ENCODE measurements around the gene HOXA9.

The HOXA9 gene

DNA sequence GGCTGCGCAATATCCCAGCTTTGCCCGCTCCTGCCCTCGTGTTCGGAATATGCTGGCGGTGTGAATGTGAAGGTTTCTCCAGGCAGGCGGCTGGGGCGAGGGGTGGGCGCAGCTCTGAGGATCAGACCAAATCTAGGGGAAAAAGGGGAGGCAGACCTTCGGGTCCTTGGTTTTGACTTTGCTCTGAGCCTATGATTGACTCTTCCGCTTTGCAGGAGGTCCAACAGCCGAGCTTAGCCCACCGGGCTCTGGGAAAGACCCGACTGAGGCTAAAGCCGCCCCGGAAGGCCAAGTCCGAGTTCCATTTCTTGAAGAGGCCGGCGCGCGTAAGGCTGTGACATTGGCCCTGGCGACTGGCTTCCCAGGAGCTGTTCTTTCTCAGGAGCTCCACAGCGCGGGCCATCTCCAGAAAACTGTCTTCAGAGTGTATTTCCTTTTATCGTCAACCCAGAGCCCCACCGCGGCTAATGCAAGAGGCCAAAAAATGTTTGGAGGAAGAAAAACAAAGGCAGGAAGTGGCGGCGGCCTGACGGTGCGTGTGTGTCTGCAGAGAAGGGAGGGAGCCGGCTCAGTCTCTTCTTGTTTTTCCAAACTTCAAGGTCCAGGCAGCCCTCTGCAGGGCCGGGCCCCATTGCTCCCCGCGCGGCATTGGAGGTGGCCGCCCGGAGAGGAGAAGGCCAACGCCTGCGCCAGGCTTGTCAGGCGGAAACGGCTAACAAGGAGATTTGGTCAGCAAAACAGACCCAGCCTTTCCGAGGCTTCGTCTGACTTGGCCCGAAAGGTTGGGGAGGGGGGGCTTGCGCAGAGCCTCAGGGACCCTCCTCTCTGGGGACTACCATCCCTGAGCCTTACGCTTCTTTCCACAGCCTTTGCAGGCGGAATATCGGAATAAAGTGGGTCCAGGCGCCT, 23.3 kb upstream of the HOXA9 start:
- DNase-seq (ENCODE audit: low read depth) = peak; percentile 27

DNA sequence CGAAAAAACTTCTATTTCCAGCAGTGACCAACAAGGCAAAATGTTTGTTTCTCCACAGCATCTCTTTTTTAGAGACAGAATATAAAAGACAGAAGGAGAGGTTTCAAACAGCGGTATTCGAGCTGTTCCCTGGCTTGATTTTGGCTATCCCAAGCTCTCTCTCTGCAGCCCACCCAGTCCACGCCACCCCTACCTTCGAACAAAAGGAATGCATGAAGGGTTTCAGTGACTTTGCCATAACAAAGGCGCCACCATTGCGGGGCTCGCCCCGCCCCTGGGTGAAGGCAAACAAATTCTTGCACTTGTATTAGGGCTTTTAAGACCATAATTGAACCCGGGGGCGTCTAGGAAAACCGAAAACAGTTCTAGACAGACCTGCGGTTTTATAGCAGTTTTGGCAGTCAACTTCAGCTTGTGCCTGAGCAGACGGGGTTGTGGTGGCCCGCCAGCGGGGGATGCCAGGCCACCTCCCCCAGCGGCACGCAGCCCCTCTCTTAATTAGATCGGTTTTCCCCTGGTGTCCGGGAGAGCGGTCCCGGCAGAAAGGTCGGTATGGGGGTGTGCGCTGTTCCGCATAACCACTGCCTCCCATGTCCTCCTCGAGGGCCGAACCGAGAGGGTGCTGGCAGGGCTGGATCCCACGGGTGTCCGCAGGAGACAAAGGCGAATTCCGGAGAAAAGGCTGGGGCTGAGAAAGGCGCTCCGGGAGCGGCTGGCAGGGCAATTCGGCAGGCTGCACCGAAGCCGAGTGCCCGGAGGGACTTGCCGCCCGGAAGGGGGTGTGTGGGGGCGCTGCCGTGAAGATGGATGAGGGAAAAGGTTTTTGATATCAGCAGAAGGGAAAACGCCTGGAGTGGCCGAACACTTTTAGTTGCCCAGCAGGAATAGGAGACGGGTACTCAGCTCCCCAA, 22.4 kb upstream of the HOXA9 start:
- peak; percentile 13 for DNase-seq (ENCODE audit: low read depth)

DNA sequence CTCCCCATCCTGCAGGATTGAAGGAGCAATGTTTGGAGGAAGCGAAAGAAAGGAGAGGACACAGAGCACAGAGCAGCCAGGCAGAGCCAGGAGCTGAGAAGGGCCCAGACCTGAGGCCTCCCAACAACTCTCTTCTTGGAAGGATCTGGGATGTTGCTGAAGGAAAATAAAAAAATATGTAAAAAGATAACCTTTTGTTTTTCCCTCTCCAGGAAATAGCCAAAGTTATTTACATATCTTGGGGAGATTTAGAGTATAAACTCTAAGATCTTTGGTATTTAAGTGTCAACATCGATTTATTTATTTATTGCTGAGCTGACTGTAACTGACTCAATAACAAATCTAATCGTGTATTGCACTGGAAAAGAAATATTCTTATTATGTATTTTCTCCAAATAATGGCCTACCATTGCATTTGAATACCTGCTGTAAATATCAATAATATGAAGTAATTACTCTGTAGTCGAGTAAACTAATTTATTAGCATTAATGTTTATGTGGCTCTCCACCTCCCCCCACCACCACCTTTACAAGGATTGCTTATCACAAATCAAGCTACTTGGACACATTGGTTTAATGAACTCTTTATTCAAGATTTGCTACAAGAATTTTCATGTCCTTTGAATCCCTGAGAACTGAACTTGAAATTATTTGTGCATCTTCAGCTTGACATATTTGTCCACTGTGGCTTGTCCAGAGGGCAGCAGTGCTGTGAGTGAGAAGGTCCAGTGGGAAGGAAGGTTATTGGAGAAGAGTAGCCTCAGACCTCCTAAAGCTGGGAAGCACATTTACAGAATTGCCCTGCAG, 21.5 kb upstream of the HOXA9 start:
- peak; percentile 22 for DNase-seq (ENCODE audit: low read depth)

DNA sequence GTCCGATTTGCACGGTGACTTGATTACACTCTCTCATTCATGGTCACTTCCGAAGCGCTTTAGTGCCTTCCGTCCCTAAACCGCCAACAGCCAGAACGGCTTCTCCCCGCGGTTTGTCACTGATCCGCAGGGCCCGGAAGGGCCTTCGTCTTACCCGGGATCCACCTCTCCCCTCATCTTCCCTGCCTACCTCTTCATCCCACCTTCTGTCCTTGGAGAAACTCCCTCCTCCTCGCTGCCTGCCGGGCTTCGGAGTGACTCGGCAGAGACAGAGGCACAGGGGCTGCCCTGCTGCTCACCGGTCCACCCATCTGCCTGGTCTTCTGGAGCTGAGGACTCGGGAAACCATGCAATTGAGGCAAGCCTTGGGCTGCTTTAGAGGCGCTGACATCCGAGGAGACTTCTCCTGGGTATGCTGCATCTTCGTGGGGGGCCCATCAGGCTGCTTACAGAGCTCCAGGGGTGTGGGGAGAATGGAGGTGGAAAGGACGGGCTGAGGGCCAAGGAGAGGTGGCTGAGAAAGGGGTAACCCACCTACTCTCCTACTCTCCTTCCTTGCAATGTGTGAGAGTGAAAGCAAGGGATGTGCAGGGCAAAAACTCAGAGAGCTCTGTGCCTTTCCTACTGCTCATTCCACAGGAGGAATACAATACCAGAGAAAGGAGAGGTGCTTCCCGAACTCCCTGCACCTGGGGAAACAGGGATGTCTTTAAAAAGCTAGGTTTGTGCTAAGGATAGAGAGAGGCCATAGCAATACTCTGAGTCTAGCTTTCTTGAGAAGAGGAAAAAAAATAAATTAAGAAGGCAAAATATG, 20.7 kb upstream of the HOXA9 start:
- peak; percentile 17 for DNase-seq (ENCODE audit: low read depth)

DNA sequence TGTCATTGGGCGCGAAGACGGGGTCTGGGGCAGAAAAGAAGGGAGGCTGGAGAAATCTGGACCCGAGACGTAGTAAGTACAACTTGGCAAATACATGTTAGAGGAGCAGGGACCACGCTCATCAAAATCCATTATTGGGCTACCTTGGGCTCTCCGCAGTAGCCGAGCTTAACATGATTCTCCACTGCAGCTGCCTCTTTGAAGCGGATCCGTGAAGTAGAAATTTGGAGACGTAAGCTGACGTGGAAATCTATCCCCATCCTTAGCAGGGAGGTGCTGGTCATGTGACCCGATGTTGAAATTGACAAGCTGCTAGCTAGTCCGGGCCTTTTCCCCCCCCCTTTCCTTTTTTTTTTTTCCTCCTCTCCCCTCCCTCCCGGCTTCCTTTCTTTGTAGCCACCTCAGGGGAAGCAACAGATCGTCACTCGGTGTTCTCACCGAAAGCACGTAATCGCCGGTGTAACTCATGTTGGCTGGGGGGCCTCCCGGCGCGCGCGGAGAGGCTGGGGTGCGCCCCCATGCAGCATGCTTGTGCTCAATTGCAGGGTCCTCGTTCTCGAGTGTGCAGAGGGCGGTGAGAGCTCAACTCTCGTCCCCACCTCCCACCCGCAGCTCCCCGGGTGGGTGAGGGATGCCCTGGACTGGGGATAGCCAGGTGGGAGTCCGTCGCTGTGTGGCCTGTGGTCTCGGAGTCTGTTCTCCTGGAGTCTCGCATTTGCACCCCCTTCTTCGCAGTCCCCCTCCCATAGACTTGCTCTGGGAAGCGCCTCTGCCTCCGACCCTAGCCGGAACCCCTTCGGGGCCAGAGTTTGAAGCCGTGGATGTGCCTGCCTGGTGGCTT, 19.9 kb upstream of the HOXA9 start, which contains the start of gene HOXA11:
TSS of gene HOXA11 (minus strand) at position 220 of the 841 bp plus-strand sequence. CDS start at position 132, 88 bp downstream.
- peak; percentile 94 for DNase-seq (ENCODE audit: low read depth)

DNA sequence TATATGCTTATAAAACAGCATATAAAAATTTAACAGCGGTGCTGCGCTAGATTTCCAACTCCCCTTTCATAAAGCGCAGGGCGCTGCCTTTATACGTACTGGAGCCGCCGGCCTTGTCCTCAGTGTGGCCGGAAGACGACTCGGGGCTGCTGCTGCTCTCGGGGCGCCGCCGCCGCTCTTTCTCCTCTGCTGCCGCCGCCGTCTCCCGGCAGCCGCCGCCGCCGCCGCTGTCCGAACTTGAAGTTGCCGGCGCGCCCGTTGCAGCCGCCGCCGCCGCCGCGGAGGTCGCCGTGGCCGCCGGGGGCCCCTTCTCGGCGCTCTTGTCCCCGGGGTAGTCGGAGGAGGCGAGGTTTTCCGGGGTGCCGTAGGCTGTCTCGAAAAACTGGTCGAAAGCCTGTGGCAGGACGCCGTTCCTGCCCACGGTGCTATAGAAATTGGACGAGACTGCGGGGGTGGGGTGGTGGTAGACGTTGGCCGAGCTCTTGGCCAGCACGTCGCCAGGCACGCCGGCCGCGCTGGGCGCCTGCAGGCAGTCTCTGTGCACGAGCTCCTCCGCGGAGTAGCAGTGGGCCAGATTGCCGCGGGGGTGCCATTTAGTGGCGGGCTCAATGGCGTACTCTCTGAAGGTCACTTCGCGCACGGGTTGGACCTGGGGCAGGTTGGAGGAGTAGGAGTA, 19.1 kb upstream of the HOXA9 start:
- peak; percentile 8 for DNase-seq (ENCODE audit: low read depth)

DNA sequence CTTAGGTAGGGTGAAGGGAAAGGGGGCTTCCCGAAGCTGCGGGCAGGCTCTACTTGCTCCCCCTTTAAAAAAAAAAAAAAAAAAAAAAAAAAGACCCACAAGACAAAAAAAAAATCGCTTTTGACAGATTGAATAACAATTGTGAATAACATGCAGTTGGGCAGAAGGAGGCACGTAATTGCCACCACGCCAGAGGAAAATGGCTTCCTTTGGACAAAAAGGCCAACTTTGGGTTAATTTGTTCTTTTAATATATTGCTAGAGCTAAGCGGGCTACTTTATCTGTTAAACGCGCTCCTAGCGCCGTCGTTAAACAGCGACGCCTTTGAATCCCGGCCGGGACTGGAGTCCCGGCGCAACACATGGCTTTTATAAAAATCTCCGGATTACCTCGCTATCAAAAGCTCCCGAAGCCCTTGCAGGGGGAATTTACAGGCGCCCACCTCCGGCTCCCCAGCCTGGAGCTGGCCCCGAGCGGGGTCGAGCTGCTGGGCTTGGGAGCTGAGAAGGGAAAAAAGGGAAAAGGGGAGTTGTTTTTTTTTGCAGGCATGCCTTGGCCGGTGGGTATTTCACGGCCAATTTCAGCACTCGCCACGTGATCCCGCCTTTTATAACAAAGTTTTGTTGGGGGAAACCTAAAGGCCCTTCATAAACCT, 18.5 kb upstream of the HOXA9 start:
- no peak for DNase-seq (ENCODE audit: low read depth)

DNA sequence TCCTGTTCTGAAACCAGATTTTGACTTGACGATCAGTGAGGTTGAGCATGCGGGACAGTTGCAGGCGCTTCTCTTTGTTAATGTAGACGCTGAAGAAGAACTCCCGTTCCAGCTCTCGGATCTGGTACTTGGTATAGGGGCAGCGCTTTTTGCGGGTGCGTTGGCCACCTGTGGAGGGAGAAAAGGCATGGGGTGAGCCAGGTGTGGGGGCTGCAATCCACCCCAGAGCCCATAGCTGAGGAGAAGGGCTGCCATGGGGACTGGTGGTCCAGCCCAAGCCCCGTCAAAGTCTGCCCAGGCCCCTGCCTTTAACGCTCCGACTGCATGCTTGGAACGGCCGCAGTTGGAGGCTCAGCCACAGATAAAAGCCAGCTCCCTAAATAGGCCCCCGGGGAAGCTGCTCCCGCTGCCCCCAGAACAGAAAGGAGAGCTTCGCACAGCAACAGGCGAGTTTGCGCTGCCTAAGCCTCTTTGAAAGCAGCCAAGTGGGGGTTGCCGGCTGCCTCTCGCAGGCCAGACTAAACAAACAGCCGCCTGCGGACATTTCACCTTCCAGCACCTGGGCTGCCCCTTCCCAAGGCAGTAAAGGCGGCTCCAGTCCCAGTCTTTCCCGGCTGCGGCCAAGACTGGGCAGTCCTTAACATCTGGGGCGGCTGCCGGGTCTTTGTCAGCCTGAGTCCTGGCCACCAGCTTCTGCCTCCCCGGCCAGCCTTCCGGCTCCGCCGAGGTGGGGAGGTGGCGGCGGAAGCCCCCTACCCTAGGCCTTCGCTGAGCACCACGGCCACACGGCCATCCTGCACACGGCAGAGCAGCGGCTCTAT, 17.7 kb upstream of the HOXA9 start:
- no peak for DNase-seq (ENCODE audit: low read depth)

DNA sequence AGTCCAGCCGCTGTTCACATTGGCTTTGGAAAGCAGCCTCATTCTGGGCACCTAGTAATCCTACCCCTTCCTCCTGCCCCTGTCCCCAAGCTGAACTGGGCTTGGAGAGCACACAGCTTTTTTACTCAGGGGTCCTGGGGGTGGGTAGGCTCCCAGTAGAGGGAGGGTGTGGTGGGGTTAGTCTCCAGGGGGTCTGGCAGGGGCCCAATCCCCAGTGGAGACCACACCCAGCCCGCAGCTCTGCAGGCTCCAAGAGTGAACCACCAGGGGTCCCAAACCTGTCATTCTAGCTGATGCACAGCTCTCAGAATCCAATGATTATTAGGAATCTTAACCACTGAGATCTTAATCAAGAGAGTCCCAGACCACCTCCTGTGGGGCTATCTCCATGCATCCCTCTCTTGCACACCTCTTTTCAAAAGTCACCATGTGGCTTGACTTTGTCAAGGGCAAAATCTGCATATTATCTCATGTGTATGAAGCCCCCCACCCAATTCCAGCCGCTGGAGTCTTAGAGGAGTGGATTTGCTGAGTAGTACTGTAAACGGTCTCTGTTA, 17.0 kb upstream of the HOXA9 start:
- DNase-seq (ENCODE audit: low read depth) = no peak

DNA sequence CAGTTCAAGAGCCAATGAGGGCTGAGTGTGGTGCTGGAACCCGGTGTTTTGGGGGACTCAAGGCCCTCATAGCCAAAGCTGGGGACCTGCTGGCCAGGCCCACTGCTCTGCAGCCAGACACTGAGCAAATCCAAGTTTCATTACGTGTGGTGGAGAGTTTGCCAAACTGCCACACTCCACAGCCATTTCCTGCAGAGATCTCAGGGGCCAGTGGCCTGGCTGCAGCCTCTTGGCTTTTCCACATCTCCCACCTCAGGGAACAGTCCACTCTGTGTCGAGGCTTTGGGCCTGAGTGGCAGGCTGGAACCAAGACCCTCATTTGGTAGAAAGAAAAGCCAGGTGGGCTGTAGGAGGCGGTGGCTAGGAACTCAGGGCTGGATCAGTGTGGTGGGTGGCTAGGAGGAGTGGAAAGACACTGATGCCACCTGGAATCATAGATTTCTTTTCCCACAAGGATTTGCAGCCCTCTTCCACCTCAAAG, 16.5 kb upstream of the HOXA9 start:
- peak; percentile 30 for DNase-seq (ENCODE audit: low read depth)

DNA sequence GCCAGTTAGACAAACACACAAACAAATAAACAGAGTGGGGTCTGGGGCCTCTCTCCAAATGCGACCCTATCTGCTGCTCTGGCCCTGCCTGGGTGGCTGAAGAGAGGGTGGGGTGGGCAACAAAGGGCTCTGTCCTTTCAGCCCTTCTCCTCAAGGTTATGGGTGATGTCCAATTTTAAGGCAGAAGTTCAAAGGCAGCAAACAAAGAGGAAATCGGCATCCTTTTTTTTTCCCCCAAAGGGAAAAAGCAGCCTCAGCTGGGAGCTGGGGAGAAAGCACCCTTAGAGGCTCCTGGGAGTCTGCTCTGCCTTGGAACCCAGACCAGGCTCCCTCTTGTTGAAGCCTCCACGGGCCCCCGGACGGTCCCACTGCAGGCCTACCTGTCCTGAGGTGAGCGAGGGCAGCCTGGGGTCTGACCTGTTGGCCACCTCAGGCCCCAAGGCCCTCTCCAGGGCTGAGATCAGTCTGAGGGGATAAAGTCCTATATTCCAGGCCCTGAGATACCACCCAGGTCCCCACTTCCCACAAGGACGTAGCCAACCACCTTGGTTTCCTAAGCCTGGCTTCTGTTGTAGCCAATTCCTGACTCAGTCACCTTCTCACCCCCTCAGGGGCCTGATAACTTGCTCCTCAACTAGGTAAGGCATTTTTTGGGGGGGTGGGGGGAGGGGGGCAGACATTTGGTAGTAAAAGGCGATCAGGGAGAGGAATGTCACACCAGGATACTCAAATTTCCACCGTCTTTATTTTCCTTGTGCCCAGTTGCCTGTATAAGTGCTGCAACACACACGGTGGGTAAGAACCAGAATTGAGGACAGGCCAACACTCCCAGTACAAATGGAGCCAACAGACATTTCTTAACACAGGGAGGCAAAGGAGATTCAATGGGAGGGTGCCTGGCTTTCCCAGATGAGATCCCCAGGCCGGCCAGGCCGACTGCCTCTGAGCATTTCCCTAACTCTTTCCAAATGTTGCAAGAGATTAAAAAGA, 15.4 kb upstream of the HOXA9 start:
- DNase-seq (ENCODE audit: low read depth) = peak; percentile 21

DNA sequence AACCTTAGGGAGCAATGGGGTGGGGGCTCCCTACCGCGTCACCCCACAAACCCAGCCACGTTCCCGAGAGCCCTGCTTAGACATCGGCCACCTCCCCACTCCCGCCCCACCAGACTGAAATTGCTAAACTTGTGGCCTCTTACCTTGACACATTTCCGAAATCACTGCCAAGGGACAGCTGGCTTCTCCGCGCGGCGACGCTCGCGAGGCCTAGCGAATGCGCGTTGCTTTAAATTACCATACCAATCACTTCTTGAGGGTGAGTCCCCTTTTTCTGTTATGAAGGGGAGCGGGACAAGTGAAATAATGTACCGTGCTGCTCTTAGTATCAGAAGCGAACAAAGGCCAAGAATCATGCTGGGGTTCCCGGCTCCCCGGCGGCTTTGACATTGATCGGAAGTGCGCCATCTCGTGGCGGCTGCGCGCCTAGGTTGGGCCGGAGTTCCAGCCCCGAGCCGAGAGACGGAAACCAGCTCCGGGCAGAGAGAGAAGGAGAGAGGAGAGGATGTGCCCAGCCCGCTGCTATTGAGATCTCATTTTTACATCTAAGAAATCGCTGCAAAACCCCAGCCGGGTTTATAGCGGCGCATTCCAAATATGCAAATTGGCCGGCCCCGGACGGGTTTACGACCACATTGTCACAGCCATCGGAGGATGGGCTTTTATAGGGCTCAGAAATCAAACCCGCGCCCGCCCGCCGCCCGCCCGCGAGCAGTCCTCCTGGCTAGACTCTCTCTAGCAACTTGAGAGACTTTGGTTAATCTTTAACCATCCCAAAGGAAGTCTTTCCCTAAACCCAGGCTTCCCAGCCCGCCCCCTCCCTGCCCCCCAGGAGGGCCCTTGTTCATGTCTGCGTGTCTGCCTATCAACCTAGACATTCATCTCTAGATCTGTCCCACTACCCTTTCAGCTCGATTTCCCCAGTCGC, 14.4 kb upstream of the HOXA9 start:
- DNase-seq (ENCODE audit: low read depth) = peak; percentile 82

DNA sequence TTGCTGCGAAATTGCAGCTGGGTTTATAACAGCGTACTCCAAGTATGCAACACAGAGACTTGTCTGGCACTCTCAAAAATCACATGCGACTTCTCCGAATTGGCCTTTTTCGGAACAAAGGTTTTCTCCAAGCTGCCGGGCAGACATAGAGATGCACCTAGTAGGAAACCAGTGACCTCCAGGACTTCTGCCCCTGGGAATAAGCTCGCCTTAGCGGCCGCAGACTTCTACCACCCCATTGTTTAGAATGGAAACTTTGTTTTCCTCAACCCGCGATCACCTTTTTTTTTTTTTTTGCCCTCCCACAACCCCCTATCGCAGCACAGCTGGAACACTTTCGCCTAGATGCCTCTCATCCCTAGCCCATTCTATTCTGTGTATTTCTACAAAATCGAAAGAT, 13.7 kb upstream of the HOXA9 start:
- no peak for DNase-seq (ENCODE audit: low read depth)

DNA sequence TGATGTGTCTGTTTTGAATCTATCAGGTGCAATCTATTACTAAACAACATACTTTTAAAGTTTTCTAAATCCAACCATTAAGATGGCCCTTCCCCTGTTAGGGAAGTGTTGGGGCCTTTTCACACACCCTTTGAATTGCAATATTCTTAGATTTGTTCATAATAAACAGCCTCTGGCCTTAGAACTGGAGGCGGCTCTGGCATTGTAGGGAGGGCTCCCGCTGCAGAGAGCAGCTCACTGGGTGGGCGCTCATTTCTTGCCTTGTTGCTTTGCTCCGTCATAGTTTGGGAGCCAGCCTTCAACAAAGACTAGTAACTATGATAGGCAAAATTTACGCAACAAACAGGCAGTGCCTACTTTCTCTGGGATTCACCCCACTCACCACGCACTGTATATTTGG, 13.0 kb upstream of the HOXA9 start:
- peak; percentile 45 for DNase-seq (ENCODE audit: low read depth)

DNA sequence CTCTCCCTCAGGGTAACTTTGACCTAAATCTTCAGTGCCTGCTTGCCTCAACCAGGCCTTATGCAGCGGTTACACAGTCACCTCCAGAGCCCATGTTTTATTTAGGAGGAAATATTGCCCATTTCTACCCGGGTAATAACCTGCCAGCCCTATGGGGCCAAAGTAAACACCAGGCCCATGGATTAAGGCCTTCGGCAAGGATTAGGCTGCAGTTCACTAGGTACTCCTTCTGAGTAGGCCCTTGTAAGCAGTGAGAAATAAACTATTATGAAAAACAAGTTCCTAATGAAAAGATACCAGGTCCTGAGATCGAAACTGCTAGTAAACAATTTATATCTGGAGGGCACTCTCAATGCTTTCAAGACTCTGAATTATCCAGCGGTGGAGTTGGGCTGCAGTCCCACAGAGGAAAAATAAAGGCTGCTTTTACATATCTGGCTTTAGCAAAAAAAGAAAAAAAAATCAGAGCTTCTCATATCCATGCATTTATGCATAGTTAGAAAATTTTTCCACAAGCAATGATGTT, 12.5 kb upstream of the HOXA9 start:
- peak; percentile 12 for DNase-seq (ENCODE audit: low read depth)
